ENCODE measurements around the gene APOC3.

Gene APOC3

GRCh38 chr11:116881143-116881542 lies 51.4 kb downstream of the APOC3 start:
- no peak for DNase-seq

- DNase-seq = peak; percentile 44
Measured at GRCh38 chr11:116882386-116882785, 52.7 kb downstream of the APOC3 start.
